ENCODE results near the gene TALDO1.

- TF ChIP-seq, protein P1, sequence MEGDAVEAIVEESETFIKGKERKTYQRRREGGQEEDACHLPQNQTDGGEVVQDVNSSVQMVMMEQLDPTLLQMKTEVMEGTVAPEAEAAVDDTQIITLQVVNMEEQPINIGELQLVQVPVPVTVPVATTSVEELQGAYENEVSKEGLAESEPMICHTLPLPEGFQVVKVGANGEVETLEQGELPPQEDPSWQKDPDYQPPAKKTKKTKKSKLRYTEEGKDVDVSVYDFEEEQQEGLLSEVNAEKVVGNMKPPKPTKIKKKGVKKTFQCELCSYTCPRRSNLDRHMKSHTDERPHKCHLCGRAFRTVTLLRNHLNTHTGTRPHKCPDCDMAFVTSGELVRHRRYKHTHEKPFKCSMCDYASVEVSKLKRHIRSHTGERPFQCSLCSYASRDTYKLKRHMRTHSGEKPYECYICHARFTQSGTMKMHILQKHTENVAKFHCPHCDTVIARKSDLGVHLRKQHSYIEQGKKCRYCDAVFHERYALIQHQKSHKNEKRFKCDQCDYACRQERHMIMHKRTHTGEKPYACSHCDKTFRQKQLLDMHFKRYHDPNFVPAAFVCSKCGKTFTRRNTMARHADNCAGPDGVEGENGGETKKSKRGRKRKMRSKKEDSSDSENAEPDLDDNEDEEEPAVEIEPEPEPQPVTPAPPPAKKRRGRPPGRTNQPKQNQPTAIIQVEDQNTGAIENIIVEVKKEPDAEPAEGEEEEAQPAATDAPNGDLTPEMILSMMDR (IDR thresholded peaks at IDR 0.05): no peak
- TF ChIP-seq POLR2A (IDR thresholded peaks at IDR 0.05): no peak
- TF ChIP-seq POLR2AphosphoS5 (IDR thresholded peaks at IDR 0.05): no peak
These were observed 49.5 kb downstream of the TALDO1 start for GRCh38 chr11:796565-797295.
